ENCODE results near the gene XAF1.
"Not testable (repeated sequence)": the region's sequence is repeated elsewhere in the genome, so short reads cannot be mapped to it uniquely, and the experiment has no call there.

The XAF1 gene

GRCh38 chr17:6721744-6722143 lies 34.1 kb upstream of the XAF1 start:
- H3K27me3 ChIP-seq (ENCODE audit: low read depth), result peaks cover 13% of the 10 kb centered on the region
- H3K4me1 ChIP-seq, result no peaks in the 10 kb centered on the region
- H3K4me3 ChIP-seq, result no peak overlapping the region
- DNase-seq (ENCODE audit: low spot score in 2 of 2), result no peak
- H3K36me3 ChIP-seq (replicated peaks), result no peaks in the 10 kb centered on the region
- in situ Hi-C loops (cut with MboI; ENCODE audit: low sequenced_read_pairs), result no loop called here
- no peaks in the 10 kb centered on the region for H3K9me3 ChIP-seq

- no peaks in the 10 kb centered on the region for H3K4me1 ChIP-seq
- no peak for DNase-seq (ENCODE audit: low spot score in 2 of 2)
- no peaks in the 10 kb centered on the region for H3K9me3 ChIP-seq
- H3K36me3 ChIP-seq (replicated peaks), result no peaks in the 10 kb centered on the region
- H3K4me3 ChIP-seq, result no peak overlapping the region
- in situ Hi-C loops (cut with MboI; ENCODE audit: low sequenced_read_pairs), result no loop called here
- peaks cover 13% of the 10 kb centered on the region for H3K27me3 ChIP-seq (ENCODE audit: low read depth)
These were observed 31.8 kb upstream of the XAF1 start for GRCh38 chr17:6724009-6724408.

- no peak overlapping the region for H3K4me3 ChIP-seq
- H3K27me3 ChIP-seq (ENCODE audit: low read depth), result no peaks in the 10 kb centered on the region
- H3K36me3 ChIP-seq (replicated peaks), result no peaks in the 10 kb centered on the region
- in situ Hi-C loops (cut with MboI; ENCODE audit: low sequenced_read_pairs), result no loop called here
- no peaks in the 10 kb centered on the region for H3K4me1 ChIP-seq
- no peaks in the 10 kb centered on the region for H3K9me3 ChIP-seq
- DNase-seq (ENCODE audit: low spot score in 2 of 2), result no peak
These were observed 26.3 kb upstream of the XAF1 start for GRCh38 chr17:6729531-6729930.

GRCh38 chr17:6746665-6747064 lies 9.2 kb upstream of the XAF1 start:
- H3K9me3 ChIP-seq; H3K4me1 ChIP-seq; in situ Hi-C loops (cut with MboI; ENCODE audit: low sequenced_read_pairs); H3K36me3 ChIP-seq (replicated peaks); H3K27me3 ChIP-seq (ENCODE audit: low read depth); DNase-seq (ENCODE audit: low spot score in 2 of 2); H3K4me3 ChIP-seq: not testable (repeated sequence)

GRCh38 chr17:6748617-6749016 lies 7.2 kb upstream of the XAF1 start:
- in situ Hi-C loops (cut with MboI; ENCODE audit: low sequenced_read_pairs), result no loop called here
- H3K4me1 ChIP-seq, result no peaks in the 10 kb centered on the region
- no peaks in the 10 kb centered on the region for H3K36me3 ChIP-seq (replicated peaks)
- no peaks in the 10 kb centered on the region for H3K9me3 ChIP-seq
- DNase-seq (ENCODE audit: low spot score in 2 of 2), result no peak
- peaks cover 4% of the 10 kb centered on the region; the same call in 1 of the 2 replicates for H3K27me3 ChIP-seq (ENCODE audit: low read depth)
- H3K4me3 ChIP-seq, result no peak overlapping the region

GRCh38 chr17:6749519-6749918 lies 6.3 kb upstream of the XAF1 start:
- Histone ChIP-seq H3K36me3 (replicated peaks) (no peaks in the 10 kb centered on the region), H3K4me3 (no peak overlapping the region), H3K4me1 (no peaks in the 10 kb centered on the region), H3K27me3 (ENCODE audit: low read depth) (peaks cover 4% of the 10 kb centered on the region; the same call in 1 of the 2 replicates), H3K9me3 (no peaks in the 10 kb centered on the region)
- in situ Hi-C loops (cut with MboI; ENCODE audit: low sequenced_read_pairs), result no loop called here
- no peak for DNase-seq (ENCODE audit: low spot score in 2 of 2)

- no peak overlapping the region for H3K4me3 ChIP-seq
- H3K4me1 ChIP-seq, result no peaks in the 10 kb centered on the region
- no peaks in the 10 kb centered on the region for H3K9me3 ChIP-seq
- no peak for DNase-seq (ENCODE audit: low spot score in 2 of 2)
- no peaks in the 10 kb centered on the region for H3K36me3 ChIP-seq (replicated peaks)
- H3K27me3 ChIP-seq (ENCODE audit: low read depth), result peaks cover 4% of the 10 kb centered on the region; the same call in 1 of the 2 replicates
- in situ Hi-C loops (cut with MboI; ENCODE audit: low sequenced_read_pairs), result no loop called here
These were observed 3.6 kb upstream of the XAF1 start for GRCh38 chr17:6752068-6752909.

- H3K4me1 ChIP-seq, result no peaks in the 10 kb centered on the region
These were observed 2.8 kb upstream of the XAF1 start for GRCh38 chr17:6753006-6753445.

GRCh38 chr17:6753546-6753945 lies 2.3 kb upstream of the XAF1 start:
- in situ Hi-C loops (cut with MboI; ENCODE audit: low sequenced_read_pairs), result no loop called here
- no peak for DNase-seq (ENCODE audit: low spot score in 2 of 2)
- H3K4me1 ChIP-seq, result no peaks in the 10 kb centered on the region
- H3K4me3 ChIP-seq, result no peak overlapping the region
- H3K9me3 ChIP-seq, result no peaks in the 10 kb centered on the region
- H3K36me3 ChIP-seq (replicated peaks), result no peaks in the 10 kb centered on the region
- peaks cover 4% of the 10 kb centered on the region; the same call in 1 of the 2 replicates for H3K27me3 ChIP-seq (ENCODE audit: low read depth)

More at GRCh38 chr17:6753006-6753445, 2.8 kb upstream of the XAF1 start:
- DNase-seq (ENCODE audit: low spot score in 2 of 2), result no peak
- Histone ChIP-seq H3K27me3 (ENCODE audit: low read depth) (peaks cover 4% of the 10 kb centered on the region; the same call in 1 of the 2 replicates), H3K9me3 (no peaks in the 10 kb centered on the region), H3K36me3 (replicated peaks) (no peaks in the 10 kb centered on the region), H3K4me3 (no peak overlapping the region)
- in situ Hi-C loops (cut with MboI; ENCODE audit: low sequenced_read_pairs), result no loop called here

GRCh38 chr17:6755281-6755680 lies 565 bp upstream of the XAF1 start:
- peaks cover 4% of the 10 kb centered on the region; the same call in 1 of the 2 replicates for H3K27me3 ChIP-seq (ENCODE audit: low read depth)

GRCh38 chr17:6756425-6757031 lies 682 bp downstream of the XAF1 start:
- DNase-seq (ENCODE audit: low spot score in 2 of 2), result no peak
- H3K4me1 ChIP-seq, result no peaks in the 10 kb centered on the region
- no peaks in the 10 kb centered on the region for H3K9me3 ChIP-seq
- H3K36me3 ChIP-seq (replicated peaks), result no peaks in the 10 kb centered on the region
- H3K4me3 ChIP-seq, result no peak overlapping the region
- no peaks in the 10 kb centered on the region for H3K27me3 ChIP-seq (ENCODE audit: low read depth)
- in situ Hi-C loops (cut with MboI; ENCODE audit: low sequenced_read_pairs), result no loop called here

More at GRCh38 chr17:6755281-6755680, 565 bp upstream of the XAF1 start:
- Histone ChIP-seq H3K36me3 (replicated peaks) (no peaks in the 10 kb centered on the region), H3K4me1 (no peaks in the 10 kb centered on the region), H3K4me3 (no peak overlapping the region), H3K9me3 (no peaks in the 10 kb centered on the region)
- in situ Hi-C loops (cut with MboI; ENCODE audit: low sequenced_read_pairs), result no loop called here
- DNase-seq (ENCODE audit: low spot score in 2 of 2), result no peak

- Histone ChIP-seq H3K9me3 (no peaks in the 10 kb centered on the region), H3K27me3 (ENCODE audit: low read depth) (no peaks in the 10 kb centered on the region), H3K4me1 (no peaks in the 10 kb centered on the region), H3K36me3 (replicated peaks) (no peaks in the 10 kb centered on the region), H3K4me3 (no peak overlapping the region)
- DNase-seq (ENCODE audit: low spot score in 2 of 2), result no peak
- in situ Hi-C loops (cut with MboI; ENCODE audit: low sequenced_read_pairs), result no loop called here
These were observed 1.9 kb downstream of the XAF1 start for GRCh38 chr17:6757747-6758146.

GRCh38 chr17:6761779-6762178 lies 5.9 kb downstream of the XAF1 start:
- no peaks in the 10 kb centered on the region for H3K4me1 ChIP-seq
- DNase-seq (ENCODE audit: low spot score in 2 of 2), result no peak
- H3K4me3 ChIP-seq, result no peak overlapping the region
- no peaks in the 10 kb centered on the region for H3K36me3 ChIP-seq (replicated peaks)
- in situ Hi-C loops (cut with MboI; ENCODE audit: low sequenced_read_pairs), result no loop called here
- no peaks in the 10 kb centered on the region for H3K27me3 ChIP-seq (ENCODE audit: low read depth)
- H3K9me3 ChIP-seq, result no peaks in the 10 kb centered on the region

GRCh38 chr17:6768447-6768846 lies 12.6 kb downstream of the XAF1 start:
- H3K4me1 ChIP-seq, result no peaks in the 10 kb centered on the region
- in situ Hi-C loops (cut with MboI; ENCODE audit: low sequenced_read_pairs), result no loop called here
- no peaks in the 10 kb centered on the region for H3K9me3 ChIP-seq
- H3K27me3 ChIP-seq (ENCODE audit: low read depth), result no peaks in the 10 kb centered on the region
- no peak overlapping the region for H3K4me3 ChIP-seq
- no peaks in the 10 kb centered on the region for H3K36me3 ChIP-seq (replicated peaks)
- DNase-seq (ENCODE audit: low spot score in 2 of 2), result no peak
